Measurements from ENCODE around the gene OLIG2.

The OLIG2 gene

DNA sequence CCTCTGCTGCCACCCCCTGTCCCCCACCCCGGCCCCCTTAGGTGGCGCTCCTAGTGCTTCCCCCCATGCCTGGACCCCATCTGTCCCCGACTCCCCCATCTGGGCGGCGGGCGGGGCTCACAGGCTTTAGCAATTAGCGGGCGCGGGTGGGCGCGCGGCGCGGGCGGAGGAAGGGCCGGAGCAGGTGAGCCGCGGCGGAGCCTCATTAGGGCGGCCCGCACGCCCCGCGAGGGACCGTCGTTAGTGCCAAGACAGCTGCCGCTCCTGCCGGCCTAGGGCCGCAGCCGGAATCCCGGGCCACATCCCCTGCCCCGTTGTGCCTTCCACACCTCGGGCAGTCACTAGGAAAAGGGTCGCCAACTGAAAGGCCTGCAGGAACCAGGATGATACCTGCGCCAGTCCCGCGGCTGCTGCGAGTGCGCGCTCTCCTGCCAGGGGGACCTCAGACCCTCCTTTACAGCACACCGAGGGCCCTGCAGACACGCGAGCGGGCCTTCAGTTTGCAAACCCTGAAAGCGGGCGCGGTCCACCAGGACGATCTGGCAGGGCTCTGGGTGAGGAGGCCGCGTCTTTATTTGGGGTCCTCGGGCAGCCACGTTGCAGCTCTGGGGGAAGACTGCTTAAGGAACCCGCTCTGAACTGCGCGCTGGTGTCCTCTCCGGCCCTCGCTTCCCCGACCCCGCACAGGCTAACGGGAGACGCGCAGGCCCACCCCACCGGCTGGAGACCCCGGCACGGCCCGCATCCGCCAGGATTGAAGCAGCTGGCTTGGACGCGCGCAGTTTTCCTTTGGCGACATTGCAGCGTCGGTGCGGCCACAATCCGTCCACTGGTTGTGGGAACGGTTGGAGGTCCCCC, 7.6 kb downstream of the OLIG2 start:
- no peak for ATAC-seq (ENCODE audit: low read depth)
- Histone ChIP-seq H3K36me3 (ENCODE audit: low read depth) (no peaks in the 10 kb centered on the region), H3K27me3 (ENCODE audit: insufficient read depth, poor library complexity, severe bottlenecking) (peaks cover 70% of the 10 kb centered on the region), H3K27ac (ENCODE audit: poor library complexity, severe bottlenecking) (no peak overlapping the region), H3K4me3 (ENCODE audit: severe bottlenecking) (no peak overlapping the region), H3K4me1 (ENCODE audit: insufficient read depth, poor library complexity, severe bottlenecking) (peaks cover 5% of the 10 kb centered on the region), H3K9me3 (ENCODE audit: severe bottlenecking) (no peaks in the 10 kb centered on the region)
- DNase-seq (ENCODE audit: low spot score) = no peak
- TF ChIP-seq, protein P1, sequence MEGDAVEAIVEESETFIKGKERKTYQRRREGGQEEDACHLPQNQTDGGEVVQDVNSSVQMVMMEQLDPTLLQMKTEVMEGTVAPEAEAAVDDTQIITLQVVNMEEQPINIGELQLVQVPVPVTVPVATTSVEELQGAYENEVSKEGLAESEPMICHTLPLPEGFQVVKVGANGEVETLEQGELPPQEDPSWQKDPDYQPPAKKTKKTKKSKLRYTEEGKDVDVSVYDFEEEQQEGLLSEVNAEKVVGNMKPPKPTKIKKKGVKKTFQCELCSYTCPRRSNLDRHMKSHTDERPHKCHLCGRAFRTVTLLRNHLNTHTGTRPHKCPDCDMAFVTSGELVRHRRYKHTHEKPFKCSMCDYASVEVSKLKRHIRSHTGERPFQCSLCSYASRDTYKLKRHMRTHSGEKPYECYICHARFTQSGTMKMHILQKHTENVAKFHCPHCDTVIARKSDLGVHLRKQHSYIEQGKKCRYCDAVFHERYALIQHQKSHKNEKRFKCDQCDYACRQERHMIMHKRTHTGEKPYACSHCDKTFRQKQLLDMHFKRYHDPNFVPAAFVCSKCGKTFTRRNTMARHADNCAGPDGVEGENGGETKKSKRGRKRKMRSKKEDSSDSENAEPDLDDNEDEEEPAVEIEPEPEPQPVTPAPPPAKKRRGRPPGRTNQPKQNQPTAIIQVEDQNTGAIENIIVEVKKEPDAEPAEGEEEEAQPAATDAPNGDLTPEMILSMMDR (IDR thresholded peaks at IDR 0.05; ENCODE audit: poor library complexity, severe bottlenecking) = no peak

- Histone ChIP-seq H3K4me3 (ENCODE audit: severe bottlenecking) (no peak overlapping the region), H3K4me1 (ENCODE audit: insufficient read depth, poor library complexity, severe bottlenecking) (peaks cover 5% of the 10 kb centered on the region), H3K27me3 (ENCODE audit: insufficient read depth, poor library complexity, severe bottlenecking) (peaks cover 63% of the 10 kb centered on the region), H3K9me3 (ENCODE audit: severe bottlenecking) (no peaks in the 10 kb centered on the region), H3K27ac (ENCODE audit: poor library complexity, severe bottlenecking) (no peak overlapping the region), H3K36me3 (ENCODE audit: low read depth) (no peaks in the 10 kb centered on the region)
- TF ChIP-seq, protein P1 (IDR thresholded peaks at IDR 0.05; ENCODE audit: poor library complexity, severe bottlenecking) = no peak
- ATAC-seq (ENCODE audit: low read depth) (no peak), DNase-seq (ENCODE audit: low spot score) (no peak)
These were observed 8.3 kb downstream of the OLIG2 start for GRCh38 chr21:33033961-33034413.

GRCh38 chr21:33035147-33035546, 9.4 kb downstream of the OLIG2 start:
- no peak overlapping the region for H3K4me3 ChIP-seq (ENCODE audit: severe bottlenecking)
- peaks cover 52% of the 10 kb centered on the region for H3K27me3 ChIP-seq (ENCODE audit: insufficient read depth, poor library complexity, severe bottlenecking)
- H3K36me3 ChIP-seq (ENCODE audit: low read depth) = no peaks in the 10 kb centered on the region
- TF ChIP-seq, protein P1 (IDR thresholded peaks at IDR 0.05; ENCODE audit: poor library complexity, severe bottlenecking) = no peak
- no peak for DNase-seq (ENCODE audit: low spot score)
- H3K27ac ChIP-seq (ENCODE audit: poor library complexity, severe bottlenecking) = no peak overlapping the region
- no peaks in the 10 kb centered on the region for H3K9me3 ChIP-seq (ENCODE audit: severe bottlenecking)
- H3K4me1 ChIP-seq (ENCODE audit: insufficient read depth, poor library complexity, severe bottlenecking) = peaks cover 5% of the 10 kb centered on the region
- no peak for ATAC-seq (ENCODE audit: low read depth)

GRCh38 chr21:33036430-33037162, 10.9 kb downstream of the OLIG2 start:
- TF ChIP-seq, protein P1 (IDR thresholded peaks at IDR 0.05; ENCODE audit: poor library complexity, severe bottlenecking) = no peak
- Histone ChIP-seq H3K27ac (ENCODE audit: poor library complexity, severe bottlenecking) (no peak overlapping the region), H3K4me3 (ENCODE audit: severe bottlenecking) (no peak overlapping the region), H3K9me3 (ENCODE audit: severe bottlenecking) (no peaks in the 10 kb centered on the region), H3K27me3 (ENCODE audit: insufficient read depth, poor library complexity, severe bottlenecking) (peaks cover 37% of the 10 kb centered on the region), H3K4me1 (ENCODE audit: insufficient read depth, poor library complexity, severe bottlenecking) (peaks cover 5% of the 10 kb centered on the region), H3K36me3 (ENCODE audit: low read depth) (no peaks in the 10 kb centered on the region)
- ATAC-seq (ENCODE audit: low read depth) (peak; percentile 74), DNase-seq (ENCODE audit: low spot score) (no peak)

Data from RWPE2 (cell line).